Spleen (tissue), 11 donors: Measurements from ENCODE around the gene ATP6V0C. TPM values are rescaled to one million over a fixed set of nuclear protein-coding genes. Genes with fewer than 3 reads are reported as not detected.

ENCODE experiments used
- DNase-seq: peaks from one replicate; pipeline ENCODE4 v3.0.0-alpha.2; 2020
- H3K27ac ChIP-seq, 8 donors: fragments of 200-600 bp; sonication (generic) in 7 of 8; 1 replicate in 4 of 8; 2 replicates in 4 of 8; pipeline versions ENCODE4 v1.5.0 to v1.8.0; 2016 to 2021; ENCODE audit warnings: inconsistent platforms in 4 of 8, mild to moderate bottlenecking in 4 of 8, moderate library complexity in 1 of 8
- H3K27me3 ChIP-seq, 7 donors: fragments of 200-600 bp; sonication (generic) in 6 of 7; replicated peaks in 1 of 7; 1 replicate in 4 of 7; 2 replicates in 3 of 7; pipeline versions ENCODE4 v1.5.0 to v1.8.0; 2016 to 2021; ENCODE audit warnings: inconsistent platforms in 3 of 7, mild to moderate bottlenecking in 1 of 7
- H3K36me3 ChIP-seq, 6 donors: fragments of 200-600 bp; sonication (generic) in 5 of 6; 1 replicate in 4 of 6; 2 replicates in 2 of 6; pipeline versions ENCODE4 v1.5.0 to v1.8.0; 2016 to 2021; ENCODE audit warnings: inconsistent platforms in 2 of 6
- H3K4me1 ChIP-seq, 6 donors: fragments of 200-600 bp; sonication (generic) in 5 of 6; 1 replicate in 3 of 6; 2 replicates in 3 of 6; pipeline versions ENCODE4 v1.5.0 to v1.8.0; 2016 to 2021; ENCODE audit warnings: inconsistent platforms in 3 of 6
- H3K4me3 ChIP-seq, 8 donors: fragments of 200-600 bp; sonication (generic) in 7 of 8; 1 replicate in 4 of 8; 2 replicates in 4 of 8; pipeline versions ENCODE4 v1.5.0 to v1.8.0; 2016 to 2021; ENCODE audit warnings: inconsistent platforms in 4 of 8, mild to moderate bottlenecking in 4 of 8, moderate library complexity in 2 of 8
- H3K9me3 ChIP-seq, 8 donors: fragments of 200-600 bp; sonication (generic) in 7 of 8; 1 replicate in 4 of 8; 2 replicates in 4 of 8; pipeline versions ENCODE4 v1.5.0 to v1.8.0; 2016 to 2021; ENCODE audit warnings: inconsistent platforms in 4 of 8
- POLR2A ChIP-seq, 3 donors: fragments of 450-650 bp; IDR thresholded peaks; one replicate each; pipeline ENCODE4 v1.5.1; 2017; ENCODE audit warnings: antibody characterized with exemption in 3 of 3, mild to moderate bottlenecking in 1 of 3
- POLR2AphosphoS5 ChIP-seq, 3 donors: sonication (generic); formaldehyde crosslinking; IDR thresholded peaks; one replicate each; pipeline ENCODE4 v1.5.1; 2017; ENCODE audit warnings: antibody characterized with exemption in 3 of 3
- WGBS, 5 donors: extraction: QIAGEN DNeasy Blood & Tissue Kit in 3 of 5; methylation state at CpG; one replicate each; pipeline versions ENCODE4 v1.1.5 to v1.1.7; 2013 to 2018; 5-methylcytosine and 5-hydroxymethylcytosine counted together
- intact Hi-C: fragments of 100-400 bp; cut with DNase I; formaldehyde crosslinking; loops from one replicate; pipeline ENCODE4 v1.15.0; 2023; ENCODE audit warnings: low total_unique reads
- polyA plus RNA-seq, 3 donors: library from polyadenylated mRNA; stranded (reverse); fragments of 200-250 nt; gene quantifications; one replicate each; pipeline ENCODE4 v1.2.1, GENCODE V29; 2013
- total RNA-seq, 7 donors: library from RNA; depleted of rRNA in 3 of 7; stranded (reverse); fragments of >200 nt in 3 of 7; fragmentation: NEBNext Ultra II Directional in 4 of 7; extraction: Animal tissue kit (Norgen Biotek cat#: 25700) in 4 of 7; gene quantifications; one replicate each; pipeline versions ENCODE4 v1.1.0 to v1.2.1, GENCODE V29; 2016 to 2021
- TF ChIP-seq, protein P1 (sequence below), 11 experiments: fragments of 200-600 bp in 7 of 11; fragments of 450-650 bp in 4 of 11; sonication (generic) in 4 of 11; IDR thresholded peaks in 8 of 11; conservative IDR thresholded peaks in 3 of 11; 1 replicate in 7 of 11; 2 replicates in 4 of 11; pipeline versions ENCODE4 v1.4.0 to v1.8.0; 2016 to 2021; ENCODE audit warnings: antibody characterized with exemption in 11 of 11, inconsistent platforms in 4 of 11, mild to moderate bottlenecking in 1 of 11
- donor health status: healthy with polysubstance abuse.
- donor health status: DM: no; HTN: no; CAD: no; lungs with moderate emphysema.
- donor health status: DM: no; HTN: no; CAD: no.
- donor health status: Bipolar disorder and iron deficiency.
- donor health status: healthy.
- donor health status: DM: no; HTN: no; CAD: no.
- donor health status: DM: yes; HTN: yes; CAD: no.

The ATP6V0C gene
- total and polyA plus RNA-seq, 10 donors = 64.5 to 199 (median 112) TPM

GRCh38 chr16:2515180-2515851, 1.6 kb downstream of the ATP6V0C start:
- Histone ChIP-seq H3K27me3 (no peaks in the 10 kb centered on the region), H3K4me1 (peaks cover 53 to 88% (median 80%) of the 10 kb centered on the region in 6 donors), H3K9me3 (no peaks in the 10 kb centered on the region), H3K4me3 (peak overlapping the region; percentile 77 to 97 (median 80)), H3K27ac (peak overlapping the region; percentile 97 to 100 (median 100)), H3K36me3 (peaks cover 0 to 33% (median 6%) of the 10 kb centered on the region in 6 donors)
- TF ChIP-seq POLR2A (IDR thresholded peaks at IDR 0.05) (no peak), POLR2AphosphoS5 (IDR thresholded peaks at IDR 0.05) (peak in 2 of 3 donors; percentile 35 to 43)
- TF ChIP-seq, protein P1, sequence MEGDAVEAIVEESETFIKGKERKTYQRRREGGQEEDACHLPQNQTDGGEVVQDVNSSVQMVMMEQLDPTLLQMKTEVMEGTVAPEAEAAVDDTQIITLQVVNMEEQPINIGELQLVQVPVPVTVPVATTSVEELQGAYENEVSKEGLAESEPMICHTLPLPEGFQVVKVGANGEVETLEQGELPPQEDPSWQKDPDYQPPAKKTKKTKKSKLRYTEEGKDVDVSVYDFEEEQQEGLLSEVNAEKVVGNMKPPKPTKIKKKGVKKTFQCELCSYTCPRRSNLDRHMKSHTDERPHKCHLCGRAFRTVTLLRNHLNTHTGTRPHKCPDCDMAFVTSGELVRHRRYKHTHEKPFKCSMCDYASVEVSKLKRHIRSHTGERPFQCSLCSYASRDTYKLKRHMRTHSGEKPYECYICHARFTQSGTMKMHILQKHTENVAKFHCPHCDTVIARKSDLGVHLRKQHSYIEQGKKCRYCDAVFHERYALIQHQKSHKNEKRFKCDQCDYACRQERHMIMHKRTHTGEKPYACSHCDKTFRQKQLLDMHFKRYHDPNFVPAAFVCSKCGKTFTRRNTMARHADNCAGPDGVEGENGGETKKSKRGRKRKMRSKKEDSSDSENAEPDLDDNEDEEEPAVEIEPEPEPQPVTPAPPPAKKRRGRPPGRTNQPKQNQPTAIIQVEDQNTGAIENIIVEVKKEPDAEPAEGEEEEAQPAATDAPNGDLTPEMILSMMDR (IDR thresholded peaks at IDR 0.05 in 8 of 11, conservative IDR thresholded peaks at IDR 0.05 in 3 of 11) = no peak
- WGBS, 5 donors = 23 to 37% (median 28%) methylated on average over 11 to 14 of the region's 14 CpGs
- peak; percentile 79 for DNase-seq
- intact Hi-C loops = no loop called here

DNA sequence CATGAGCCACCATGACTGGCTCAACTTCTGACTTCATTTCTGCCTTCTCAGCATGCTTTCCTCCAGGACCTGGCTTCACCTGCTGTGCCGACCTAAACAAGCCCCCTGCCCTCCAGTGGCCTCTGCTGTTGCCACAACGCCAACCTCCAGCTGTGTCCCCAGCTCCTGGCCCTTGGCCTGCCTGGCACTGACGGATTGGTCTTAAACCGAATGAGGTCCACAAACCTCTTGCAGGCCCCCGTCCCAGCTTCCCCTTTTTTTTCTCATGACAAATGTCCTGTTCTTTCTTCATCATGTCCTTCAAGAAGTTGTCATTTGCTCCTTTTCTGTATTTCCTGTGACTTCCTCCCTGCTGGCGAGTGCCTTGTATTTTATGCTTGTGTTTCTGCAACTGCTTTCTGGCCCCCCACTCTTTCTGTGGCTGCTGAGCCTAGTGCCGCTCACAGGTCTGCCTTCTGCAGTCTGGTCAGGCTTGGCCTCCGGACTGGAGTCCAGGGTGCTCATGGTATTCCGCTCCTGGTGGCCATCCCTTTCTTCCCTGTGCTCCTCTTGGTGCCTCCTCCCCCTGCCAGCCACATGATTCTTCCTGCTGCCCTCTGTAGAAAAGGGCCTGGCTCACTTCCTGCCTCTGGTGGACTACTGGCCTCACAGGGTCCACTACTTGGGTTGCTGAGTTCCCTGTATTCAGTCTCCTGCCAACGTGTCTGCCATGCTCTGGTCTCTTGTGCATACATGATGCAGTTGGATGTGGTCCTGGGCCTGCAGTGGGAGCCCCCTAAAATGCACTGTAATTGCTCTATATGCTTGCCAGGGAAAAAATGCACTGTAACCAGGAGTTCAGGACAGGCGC, 2.9 kb downstream of the ATP6V0C start:
- no peaks in the 10 kb centered on the region for H3K27me3 ChIP-seq
- intact Hi-C loops = no loop called here
- peaks cover 59 to 86% (median 82%) of the 10 kb centered on the region in 6 donors for H3K4me1 ChIP-seq
- peak overlapping the region; percentile 97 to 100 (median 100) for H3K27ac ChIP-seq
- H3K9me3 ChIP-seq = no peaks in the 10 kb centered on the region
- TF ChIP-seq POLR2A (IDR thresholded peaks at IDR 0.05) (no peak), POLR2AphosphoS5 (IDR thresholded peaks at IDR 0.05) (peak; percentile 47 to 73 (median 60))
- TF ChIP-seq, protein P1 (IDR thresholded peaks at IDR 0.05 in 8 of 11, conservative IDR thresholded peaks at IDR 0.05 in 3 of 11) = peak in 2 of 11 experiments; percentile 2 to 22
- H3K36me3 ChIP-seq = peaks cover 0 to 39% (median 6%) of the 10 kb centered on the region in 6 donors
- H3K4me3 ChIP-seq = peak overlapping the region in 7 of 8 donors; percentile 9 to 97 (median 78)
- DNase-seq = peak; percentile 88
- WGBS, 5 donors = 29 to 45% (median 38%) methylated on average over 11 of the region's 11 CpGs

DNA sequence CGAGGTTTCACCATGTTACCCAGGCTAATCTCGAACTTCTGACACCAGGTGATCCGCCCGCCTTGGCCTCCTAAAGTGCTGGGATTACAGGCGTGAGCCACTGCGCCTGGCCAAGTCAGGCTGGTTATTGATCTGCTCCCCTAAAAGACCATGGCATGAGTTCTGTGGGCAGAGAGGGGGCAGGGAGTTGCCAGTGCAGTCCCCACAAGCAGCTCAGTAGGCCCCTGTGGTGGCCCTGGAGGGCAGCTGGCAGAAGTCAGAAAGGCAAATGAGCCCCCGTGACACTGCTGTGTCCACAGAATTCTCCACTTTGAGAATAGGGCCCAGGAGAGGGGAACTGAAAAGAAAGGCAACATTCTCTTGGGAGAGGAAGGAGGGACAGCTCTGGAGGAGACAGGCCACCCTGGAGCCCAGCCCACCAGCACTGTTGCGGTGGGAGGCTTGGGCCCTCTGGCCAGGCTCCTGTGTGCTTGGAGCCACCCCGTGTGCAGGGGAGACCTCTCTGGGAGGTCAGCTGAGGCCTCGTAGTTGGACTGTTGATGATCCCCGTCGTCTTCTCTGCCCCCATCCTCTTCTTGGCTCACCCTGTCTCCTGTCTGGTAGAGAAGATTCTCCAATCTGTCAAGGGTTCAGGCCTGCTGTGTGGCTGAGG, 4.3 kb downstream of the ATP6V0C start:
- no peaks in the 10 kb centered on the region for H3K9me3 ChIP-seq
- intact Hi-C loops = no loop called here
- H3K4me1 ChIP-seq = peaks cover 55 to 83% (median 76%) of the 10 kb centered on the region in 6 donors
- peaks cover 0 to 54% (median 10%) of the 10 kb centered on the region in 6 donors for H3K36me3 ChIP-seq
- peak overlapping the region in 7 of 8 donors; percentile 41 to 100 (median 100) for H3K27ac ChIP-seq
- DNase-seq = peak; percentile 62
- peak in 1 of 3 donors; percentile 31 for TF ChIP-seq POLR2AphosphoS5 (IDR thresholded peaks at IDR 0.05)
- no peak for TF ChIP-seq POLR2A (IDR thresholded peaks at IDR 0.05)
- H3K27me3 ChIP-seq = no peaks in the 10 kb centered on the region
- WGBS, 5 donors = 78 to 86% (median 82%) methylated on average over 11 to 12 of the region's 12 CpGs
- peak overlapping the region in 1 of 8 donors; percentile 93 for H3K4me3 ChIP-seq
